AG10803 (cell line): ENCODE data around the gene SREBF2.

Experiments
- DNase-seq: peaks from one replicate; pipeline ENCODE4 v3.0.0; 2010; ENCODE audit warnings: low read depth
- H3K4me3 ChIP-seq: 2 replicates; pipeline ENCODE4 v1.5.1; 2011; ENCODE audit warnings: mild to moderate bottlenecking, low read length, control low read depth
- TF ChIP-seq, protein P1 (sequence below): conservative IDR thresholded peaks from 2 replicates; pipeline ENCODE4 v1.5.1; 2011; ENCODE audit warnings: mild to moderate bottlenecking, low read length, control low read depth, inconsistent platforms

Gene SREBF2

GRCh38 chr22:41932353-41932752 lies 99.4 kb downstream of the SREBF2 start:
- TF ChIP-seq, protein P1, sequence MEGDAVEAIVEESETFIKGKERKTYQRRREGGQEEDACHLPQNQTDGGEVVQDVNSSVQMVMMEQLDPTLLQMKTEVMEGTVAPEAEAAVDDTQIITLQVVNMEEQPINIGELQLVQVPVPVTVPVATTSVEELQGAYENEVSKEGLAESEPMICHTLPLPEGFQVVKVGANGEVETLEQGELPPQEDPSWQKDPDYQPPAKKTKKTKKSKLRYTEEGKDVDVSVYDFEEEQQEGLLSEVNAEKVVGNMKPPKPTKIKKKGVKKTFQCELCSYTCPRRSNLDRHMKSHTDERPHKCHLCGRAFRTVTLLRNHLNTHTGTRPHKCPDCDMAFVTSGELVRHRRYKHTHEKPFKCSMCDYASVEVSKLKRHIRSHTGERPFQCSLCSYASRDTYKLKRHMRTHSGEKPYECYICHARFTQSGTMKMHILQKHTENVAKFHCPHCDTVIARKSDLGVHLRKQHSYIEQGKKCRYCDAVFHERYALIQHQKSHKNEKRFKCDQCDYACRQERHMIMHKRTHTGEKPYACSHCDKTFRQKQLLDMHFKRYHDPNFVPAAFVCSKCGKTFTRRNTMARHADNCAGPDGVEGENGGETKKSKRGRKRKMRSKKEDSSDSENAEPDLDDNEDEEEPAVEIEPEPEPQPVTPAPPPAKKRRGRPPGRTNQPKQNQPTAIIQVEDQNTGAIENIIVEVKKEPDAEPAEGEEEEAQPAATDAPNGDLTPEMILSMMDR: no peak
- DNase-seq: no peak
- H3K4me3 ChIP-seq: no peak overlapping the region

- no peak overlapping the region for H3K4me3 ChIP-seq
- DNase-seq: no peak
- TF ChIP-seq, protein P1: no peak
Measured at GRCh38 chr22:41933411-41934177, 100.7 kb downstream of the SREBF2 start.

GRCh38 chr22:41934284-41935014 lies 101.5 kb downstream of the SREBF2 start:
- TF ChIP-seq, protein P1: no peak
- no peak overlapping the region for H3K4me3 ChIP-seq
- no peak for DNase-seq

DNA sequence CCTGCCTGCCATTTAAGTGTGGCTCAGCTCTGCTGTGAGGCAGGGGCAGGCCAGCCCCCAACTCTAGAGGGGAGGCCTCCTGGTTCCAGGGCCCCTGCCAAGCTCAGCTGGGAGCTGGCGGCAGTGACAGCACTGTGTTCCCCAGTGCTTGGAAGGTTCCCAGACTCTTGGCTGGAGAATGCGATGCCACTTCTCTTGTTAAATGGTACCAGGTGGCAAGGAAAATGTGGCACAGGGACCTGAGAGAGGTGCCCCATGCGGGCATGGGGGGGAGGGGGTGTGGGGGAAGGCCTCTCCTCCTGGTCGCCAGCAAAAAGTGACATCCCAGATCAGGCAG lies 102.1 kb downstream of the SREBF2 start:
- TF ChIP-seq, protein P1: no peak
- no peak overlapping the region for H3K4me3 ChIP-seq
- no peak for DNase-seq

DNA sequence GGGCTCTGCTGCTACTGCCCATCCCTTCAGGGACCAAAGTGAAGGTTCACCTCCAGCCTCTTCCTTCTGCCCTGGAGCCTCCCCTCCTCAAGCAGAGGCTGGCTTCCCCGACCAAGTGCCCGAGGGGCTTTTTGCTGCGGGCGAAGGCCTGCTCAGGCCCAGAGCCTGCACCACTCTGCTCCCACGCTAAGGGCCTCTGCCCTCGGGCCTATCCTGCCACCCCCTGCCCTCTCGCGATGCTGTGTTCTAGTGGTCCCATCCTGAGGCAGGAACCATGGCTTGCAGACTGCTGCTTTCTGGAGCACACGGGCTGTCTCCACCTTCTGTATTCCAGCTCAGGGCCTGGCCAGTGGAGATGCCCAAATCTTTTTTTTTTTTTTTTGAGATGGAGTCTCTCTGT lies 102.6 kb downstream of the SREBF2 start:
- no peak overlapping the region for H3K4me3 ChIP-seq
- TF ChIP-seq, protein P1: no peak
- no peak for DNase-seq

- TF ChIP-seq, protein P1: no peak
- no peak overlapping the region for H3K4me3 ChIP-seq
- no peak for DNase-seq
Measured at GRCh38 chr22:41936894-41937169, 103.9 kb downstream of the SREBF2 start.
